Measurements from ENCODE around the gene DYNC2H1.

- no peak for TF ChIP-seq POLR2A (IDR thresholded peaks at IDR 0.05)
- TF ChIP-seq, protein P1, sequence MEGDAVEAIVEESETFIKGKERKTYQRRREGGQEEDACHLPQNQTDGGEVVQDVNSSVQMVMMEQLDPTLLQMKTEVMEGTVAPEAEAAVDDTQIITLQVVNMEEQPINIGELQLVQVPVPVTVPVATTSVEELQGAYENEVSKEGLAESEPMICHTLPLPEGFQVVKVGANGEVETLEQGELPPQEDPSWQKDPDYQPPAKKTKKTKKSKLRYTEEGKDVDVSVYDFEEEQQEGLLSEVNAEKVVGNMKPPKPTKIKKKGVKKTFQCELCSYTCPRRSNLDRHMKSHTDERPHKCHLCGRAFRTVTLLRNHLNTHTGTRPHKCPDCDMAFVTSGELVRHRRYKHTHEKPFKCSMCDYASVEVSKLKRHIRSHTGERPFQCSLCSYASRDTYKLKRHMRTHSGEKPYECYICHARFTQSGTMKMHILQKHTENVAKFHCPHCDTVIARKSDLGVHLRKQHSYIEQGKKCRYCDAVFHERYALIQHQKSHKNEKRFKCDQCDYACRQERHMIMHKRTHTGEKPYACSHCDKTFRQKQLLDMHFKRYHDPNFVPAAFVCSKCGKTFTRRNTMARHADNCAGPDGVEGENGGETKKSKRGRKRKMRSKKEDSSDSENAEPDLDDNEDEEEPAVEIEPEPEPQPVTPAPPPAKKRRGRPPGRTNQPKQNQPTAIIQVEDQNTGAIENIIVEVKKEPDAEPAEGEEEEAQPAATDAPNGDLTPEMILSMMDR (IDR thresholded peaks at IDR 0.05): no peak
- no peak for TF ChIP-seq POLR2AphosphoS5 (IDR thresholded peaks at IDR 0.05; ENCODE audit: insufficient read depth in 1 of 2, low read depth in 1 of 2)
Measured at GRCh38 chr11:103396237-103396636, 287.0 kb downstream of the DYNC2H1 start.
